ENCODE data around the gene GCLC. TPM values are rescaled to one million over a fixed set of nuclear protein-coding genes. Genes with fewer than 3 reads are reported as not detected.

The GCLC gene
- total RNA-seq, 1 experiment from 2014 or later: 47.1 TPM

DNA sequence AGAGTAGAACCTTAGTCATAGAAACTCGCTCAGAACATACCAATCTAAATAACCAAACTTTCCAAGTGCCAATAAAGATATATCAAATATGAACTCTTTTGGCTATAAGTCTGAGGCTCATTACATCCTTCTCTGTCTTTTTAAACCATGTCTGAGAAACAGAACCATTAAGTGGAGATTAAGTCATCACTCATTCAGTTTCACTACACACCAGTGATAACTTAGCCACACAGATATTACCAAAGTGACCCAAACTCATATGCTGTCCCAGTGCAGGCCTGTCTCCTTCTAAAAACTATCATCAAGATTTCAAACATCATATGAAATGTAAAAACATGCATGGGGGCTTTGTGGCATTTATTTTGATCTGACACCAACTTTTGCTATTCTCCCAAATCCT lies 12.0 kb downstream of the GCLC start:
- Mint-ChIP-seq H3K36me3 (peaks cover 6% of the 10 kb centered on the region), H3K4me1 (peaks cover 68% of the 10 kb centered on the region), H3K9me3 (peaks cover 3% of the 10 kb centered on the region; the same call in 1 of the 2 replicates), H3K27ac (peak overlapping the region; percentile 83; the same call in 1 of the 2 replicates), H3K4me3 (no peak overlapping the region), H3K27me3 (ENCODE audit: low read depth) (no peaks in the 10 kb centered on the region)
- CTCF ChIA-PET: interaction anchor here (1.4 kb wide), 1 partner anchor 12 kb away, joined by 5 read pairs; the partner anchor contains the start of gene GCLC
- ATAC-seq: no peak
- TF ChIP-seq ZNF416 (CRISPR knock-in tag; IDR thresholded peaks at IDR 0.05): no peak
- TF ChIP-seq HMGA2 (CRISPR knock-in tag; IDR thresholded peaks at IDR 0.05): no peak
- TF ChIP-seq, protein P1, sequence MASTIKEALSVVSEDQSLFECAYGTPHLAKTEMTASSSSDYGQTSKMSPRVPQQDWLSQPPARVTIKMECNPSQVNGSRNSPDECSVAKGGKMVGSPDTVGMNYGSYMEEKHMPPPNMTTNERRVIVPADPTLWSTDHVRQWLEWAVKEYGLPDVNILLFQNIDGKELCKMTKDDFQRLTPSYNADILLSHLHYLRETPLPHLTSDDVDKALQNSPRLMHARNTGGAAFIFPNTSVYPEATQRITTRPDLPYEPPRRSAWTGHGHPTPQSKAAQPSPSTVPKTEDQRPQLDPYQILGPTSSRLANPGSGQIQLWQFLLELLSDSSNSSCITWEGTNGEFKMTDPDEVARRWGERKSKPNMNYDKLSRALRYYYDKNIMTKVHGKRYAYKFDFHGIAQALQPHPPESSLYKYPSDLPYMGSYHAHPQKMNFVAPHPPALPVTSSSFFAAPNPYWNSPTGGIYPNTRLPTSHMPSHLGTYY (CRISPR knock-in tag; IDR thresholded peaks at IDR 0.05): no peak
- TF ChIP-seq GABPB1 (CRISPR knock-in tag; IDR thresholded peaks at IDR 0.05): no peak
- no peak for TF ChIP-seq ZNF219 (CRISPR knock-in tag; IDR thresholded peaks at IDR 0.05; ENCODE audit: borderline replicate concordance)
- TF ChIP-seq FOXP1 (CRISPR knock-in tag; IDR thresholded peaks at IDR 0.05; ENCODE audit: borderline replicate concordance): no peak
- TF ChIP-seq, protein P2, sequence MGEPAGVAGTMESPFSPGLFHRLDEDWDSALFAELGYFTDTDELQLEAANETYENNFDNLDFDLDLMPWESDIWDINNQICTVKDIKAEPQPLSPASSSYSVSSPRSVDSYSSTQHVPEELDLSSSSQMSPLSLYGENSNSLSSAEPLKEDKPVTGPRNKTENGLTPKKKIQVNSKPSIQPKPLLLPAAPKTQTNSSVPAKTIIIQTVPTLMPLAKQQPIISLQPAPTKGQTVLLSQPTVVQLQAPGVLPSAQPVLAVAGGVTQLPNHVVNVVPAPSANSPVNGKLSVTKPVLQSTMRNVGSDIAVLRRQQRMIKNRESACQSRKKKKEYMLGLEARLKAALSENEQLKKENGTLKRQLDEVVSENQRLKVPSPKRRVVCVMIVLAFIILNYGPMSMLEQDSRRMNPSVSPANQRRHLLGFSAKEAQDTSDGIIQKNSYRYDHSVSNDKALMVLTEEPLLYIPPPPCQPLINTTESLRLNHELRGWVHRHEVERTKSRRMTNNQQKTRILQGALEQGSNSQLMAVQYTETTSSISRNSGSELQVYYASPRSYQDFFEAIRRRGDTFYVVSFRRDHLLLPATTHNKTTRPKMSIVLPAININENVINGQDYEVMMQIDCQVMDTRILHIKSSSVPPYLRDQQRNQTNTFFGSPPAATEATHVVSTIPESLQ (CRISPR knock-in tag; IDR thresholded peaks at IDR 0.05): no peak
- no peak for TF ChIP-seq TEAD1 (CRISPR knock-in tag; IDR thresholded peaks at IDR 0.05)
- TF ChIP-seq SOX15 (CRISPR knock-in tag; IDR thresholded peaks at IDR 0.05): no peak
- TF ChIP-seq, protein P3, sequence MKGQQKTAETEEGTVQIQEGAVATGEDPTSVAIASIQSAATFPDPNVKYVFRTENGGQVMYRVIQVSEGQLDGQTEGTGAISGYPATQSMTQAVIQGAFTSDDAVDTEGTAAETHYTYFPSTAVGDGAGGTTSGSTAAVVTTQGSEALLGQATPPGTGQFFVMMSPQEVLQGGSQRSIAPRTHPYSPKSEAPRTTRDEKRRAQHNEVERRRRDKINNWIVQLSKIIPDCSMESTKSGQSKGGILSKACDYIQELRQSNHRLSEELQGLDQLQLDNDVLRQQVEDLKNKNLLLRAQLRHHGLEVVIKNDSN (CRISPR knock-in tag; IDR thresholded peaks at IDR 0.05): no peak
- DNase-seq (ENCODE audit: low spot score): no peak
- POLR2A ChIA-PET: interaction anchor here (1.3 kb wide), 1 partner anchor 11 kb away, joined by 4 read pairs; the partner anchor contains the start of gene GCLC

DNA sequence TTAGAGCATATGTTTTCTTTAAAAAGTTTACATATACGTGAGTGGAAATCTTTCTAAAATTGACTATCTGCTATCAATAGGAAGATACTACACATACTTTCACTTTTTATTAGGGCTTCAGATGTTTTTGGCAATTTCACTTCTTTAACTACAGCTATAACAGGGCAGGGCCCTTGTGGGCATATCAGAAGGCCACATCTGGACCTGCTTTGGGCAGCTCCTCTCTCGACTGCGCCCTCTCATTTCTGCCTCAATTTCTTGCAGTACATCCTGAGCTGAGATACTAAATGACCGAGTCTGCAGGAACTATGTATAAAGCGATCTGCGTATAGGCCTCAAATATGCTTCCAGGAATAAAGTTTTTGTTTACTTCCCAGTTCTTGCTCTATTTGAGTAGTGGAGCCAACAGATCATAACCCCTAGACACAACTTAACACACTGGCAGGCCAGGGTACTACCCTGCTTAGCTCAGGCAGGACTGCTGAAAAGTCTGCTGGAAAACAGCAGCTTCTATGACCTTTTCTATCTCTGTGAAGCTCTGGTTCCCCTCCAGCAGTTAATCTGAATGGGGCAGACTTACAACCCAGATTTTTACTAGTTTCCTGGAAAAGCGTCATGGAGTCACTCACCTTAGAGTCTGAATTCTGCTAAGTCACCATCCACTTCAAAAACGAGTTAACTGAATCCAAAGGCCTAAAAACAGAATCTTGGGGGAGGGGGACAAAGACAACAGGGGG lies 12.7 kb downstream of the GCLC start:
- no peak for ATAC-seq
- no peak for DNase-seq (ENCODE audit: low spot score)
- Mint-ChIP-seq H3K4me3 (no peak overlapping the region), H3K9me3 (peaks cover 3% of the 10 kb centered on the region; the same call in 1 of the 2 replicates), H3K27ac (peak overlapping the region; percentile 83; the same call in 1 of the 2 replicates), H3K36me3 (peaks cover 6% of the 10 kb centered on the region), H3K27me3 (ENCODE audit: low read depth) (no peaks in the 10 kb centered on the region; the same call in 1 of the 2 replicates), H3K4me1 (peaks cover 75% of the 10 kb centered on the region)
- TF ChIP-seq, protein P4, sequence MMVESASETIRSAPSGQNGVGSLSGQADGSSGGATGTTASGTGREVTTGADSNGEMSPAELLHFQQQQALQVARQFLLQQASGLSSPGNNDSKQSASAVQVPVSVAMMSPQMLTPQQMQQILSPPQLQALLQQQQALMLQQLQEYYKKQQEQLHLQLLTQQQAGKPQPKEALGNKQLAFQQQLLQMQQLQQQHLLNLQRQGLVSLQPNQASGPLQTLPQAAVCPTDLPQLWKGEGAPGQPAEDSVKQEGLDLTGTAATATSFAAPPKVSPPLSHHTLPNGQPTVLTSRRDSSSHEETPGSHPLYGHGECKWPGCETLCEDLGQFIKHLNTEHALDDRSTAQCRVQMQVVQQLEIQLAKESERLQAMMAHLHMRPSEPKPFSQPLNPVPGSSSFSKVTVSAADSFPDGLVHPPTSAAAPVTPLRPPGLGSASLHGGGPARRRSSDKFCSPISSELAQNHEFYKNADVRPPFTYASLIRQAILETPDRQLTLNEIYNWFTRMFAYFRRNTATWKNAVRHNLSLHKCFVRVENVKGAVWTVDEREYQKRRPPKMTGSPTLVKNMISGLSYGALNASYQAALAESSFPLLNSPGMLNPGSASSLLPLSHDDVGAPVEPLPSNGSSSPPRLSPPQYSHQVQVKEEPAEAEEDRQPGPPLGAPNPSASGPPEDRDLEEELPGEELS (CRISPR knock-in tag; IDR thresholded peaks at IDR 0.05): no peak
- TF ChIP-seq, protein P5, sequence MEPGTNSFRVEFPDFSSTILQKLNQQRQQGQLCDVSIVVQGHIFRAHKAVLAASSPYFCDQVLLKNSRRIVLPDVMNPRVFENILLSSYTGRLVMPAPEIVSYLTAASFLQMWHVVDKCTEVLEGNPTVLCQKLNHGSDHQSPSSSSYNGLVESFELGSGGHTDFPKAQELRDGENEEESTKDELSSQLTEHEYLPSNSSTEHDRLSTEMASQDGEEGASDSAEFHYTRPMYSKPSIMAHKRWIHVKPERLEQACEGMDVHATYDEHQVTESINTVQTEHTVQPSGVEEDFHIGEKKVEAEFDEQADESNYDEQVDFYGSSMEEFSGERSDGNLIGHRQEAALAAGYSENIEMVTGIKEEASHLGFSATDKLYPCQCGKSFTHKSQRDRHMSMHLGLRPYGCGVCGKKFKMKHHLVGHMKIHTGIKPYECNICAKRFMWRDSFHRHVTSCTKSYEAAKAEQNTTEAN (CRISPR knock-in tag; IDR thresholded peaks at IDR 0.05): no peak
- TF ChIP-seq, protein P6, sequence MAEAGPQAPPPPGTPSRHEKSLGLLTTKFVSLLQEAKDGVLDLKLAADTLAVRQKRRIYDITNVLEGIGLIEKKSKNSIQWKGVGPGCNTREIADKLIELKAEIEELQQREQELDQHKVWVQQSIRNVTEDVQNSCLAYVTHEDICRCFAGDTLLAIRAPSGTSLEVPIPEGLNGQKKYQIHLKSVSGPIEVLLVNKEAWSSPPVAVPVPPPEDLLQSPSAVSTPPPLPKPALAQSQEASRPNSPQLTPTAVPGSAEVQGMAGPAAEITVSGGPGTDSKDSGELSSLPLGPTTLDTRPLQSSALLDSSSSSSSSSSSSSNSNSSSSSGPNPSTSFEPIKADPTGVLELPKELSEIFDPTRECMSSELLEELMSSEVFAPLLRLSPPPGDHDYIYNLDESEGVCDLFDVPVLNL (CRISPR knock-in tag; IDR thresholded peaks at IDR 0.05; ENCODE audit: borderline replicate concordance, low read depth): no peak
- TF ChIP-seq, protein P1 (CRISPR knock-in tag; IDR thresholded peaks at IDR 0.05): no peak
- TF ChIP-seq NR1H2 (CRISPR knock-in tag; IDR thresholded peaks at IDR 0.05): no peak
- TF ChIP-seq SP1 (CRISPR knock-in tag; conservative IDR thresholded peaks at IDR 0.05): no peak
- POLR2A ChIA-PET: interaction anchor here (1.3 kb wide), 1 partner anchor 12 kb away, joined by 4 read pairs; the partner anchor contains the start of gene GCLC
- CTCF ChIA-PET: interaction anchor here (1.4 to 1.5 kb wide), 2 partner anchors 10 to 12 kb away, joined by 5 read pairs; partner anchors contain the start of gene GCLC

Measured in WTC11 (cell line).